MM.1S (cell line): ENCODE results near the gene HMGCS2.

Source experiments
- DNase-seq: peaks from one replicate; pipeline ENCODE4 v3.0.0-alpha.2; 2015
- H2AFZ ChIP-seq: fragments of 300-600 bp; sonication (generic); 2 replicates; pipeline ENCODE4 v1.6.0; 2016; ENCODE audit warnings: antibody characterized with exemption, low read length
- H3F3A ChIP-seq: fragments of 300-600 bp; sonication (generic); 2 replicates; pipeline ENCODE4 v1.6.1; 2016; ENCODE audit warnings: mild to moderate bottlenecking, antibody characterized with exemption, low read length, moderate library complexity, mixed read lengths; ENCODE audit not compliant: insufficient read depth
- H3K27ac ChIP-seq: fragments of 300-600 bp; sonication (generic); 2 replicates; pipeline ENCODE4 v1.5.1; 2016; ENCODE audit warnings: mild to moderate bottlenecking, low read length
- H3K27me3 ChIP-seq: fragments of 300-600 bp; sonication (generic); replicated peaks from 2 replicates; pipeline ENCODE4 v1.6.0; 2016; ENCODE audit warnings: low read length; ENCODE audit not compliant: insufficient read depth
- H3K36me3 ChIP-seq: fragments of 300-600 bp; sonication (generic); replicated peaks from 2 replicates; pipeline ENCODE4 v1.6.1; 2016; ENCODE audit warnings: mild to moderate bottlenecking, low read length, mixed read lengths; ENCODE audit not compliant: insufficient read depth
- H3K4me1 ChIP-seq: fragments of 300-600 bp; sonication (generic); 2 replicates; pipeline ENCODE4 v1.6.1; 2016; ENCODE audit warnings: low read length, mixed read lengths
- H3K4me2 ChIP-seq: fragments of 300-600 bp; sonication (generic); 2 replicates; pipeline ENCODE4 v1.6.0; 2016; ENCODE audit warnings: low read depth, low read length
- H3K4me3 ChIP-seq: fragments of 300-600 bp; sonication (generic); 2 replicates; pipeline ENCODE4 v1.5.1; 2016; ENCODE audit warnings: low read length, mixed read lengths
- H3K79me2 ChIP-seq: fragments of 300-600 bp; sonication (generic); 2 replicates; pipeline ENCODE4 v1.6.1; 2016; ENCODE audit warnings: mixed run types, low read length, mixed read lengths
- H3K9ac ChIP-seq: fragments of 300-600 bp; sonication (generic); 2 replicates; pipeline ENCODE4 v1.6.1; 2016; ENCODE audit warnings: low read length, mixed read lengths
- H3K9me2 ChIP-seq: fragments of 300-600 bp; sonication (generic); replicated peaks from 2 replicates; pipeline ENCODE4 v1.6.1; 2016; ENCODE audit warnings: mild to moderate bottlenecking, low read length, mixed read lengths; ENCODE audit not compliant: insufficient read depth
- H3K9me3 ChIP-seq: fragments of 300-600 bp; sonication (generic); replicated peaks from 2 replicates; pipeline ENCODE4 v1.6.1; 2016; ENCODE audit warnings: mild to moderate bottlenecking, low read length, mixed read lengths; ENCODE audit not compliant: insufficient read depth
- H4K20me1 ChIP-seq: fragments of 300-600 bp; sonication (generic); 2 replicates; pipeline ENCODE4 v1.6.1; 2016; ENCODE audit warnings: mild to moderate bottlenecking, low read length, moderate library complexity, mixed read lengths; ENCODE audit not compliant: insufficient read depth
- CTCF ChIP-seq: fragments of 300-600 bp; sonication (generic); IDR thresholded peaks from 2 replicates; pipeline ENCODE4 v1.5.1; 2016; ENCODE audit warnings: antibody characterized with exemption, low read length, mixed read lengths
- EZH2 ChIP-seq: fragments of 300-600 bp; sonication (generic); optimal IDR thresholded peaks from 2 replicates; pipeline ENCODE3; 2017; ENCODE audit warnings: low read depth, mild to moderate bottlenecking, antibody characterized with exemption, low read length, mixed read lengths
- EZH2phosphoT487 ChIP-seq: fragments of 300-600 bp; sonication (generic); IDR thresholded peaks from 2 replicates; pipeline ENCODE4 v1.6.1; 2018; ENCODE audit warnings: antibody characterized with exemption, low read length

The HMGCS2 gene

GRCh38 chr1:119815928-119816327 lies 47.2 kb upstream of the HMGCS2 start:
- Histone ChIP-seq H3K36me3 (no peaks in the 10 kb centered on the region), H2AFZ (no peak overlapping the region), H3K4me1 (no peaks in the 10 kb centered on the region), H3K9me3 (no peaks in the 10 kb centered on the region), H3K4me2 (no peak overlapping the region), H3K27ac (no peak overlapping the region), H4K20me1 (no peaks in the 10 kb centered on the region), H3K27me3 (no peaks in the 10 kb centered on the region), H3K79me2 (no peaks in the 10 kb centered on the region), H3K9ac (no peak overlapping the region), H3K9me2 (no peaks in the 10 kb centered on the region), H3K4me3 (no peak overlapping the region), H3F3A (no peaks in the 10 kb centered on the region)
- DNase-seq = no peak
- TF ChIP-seq CTCF (no peak), EZH2 (no peak), EZH2phosphoT487 (no peak)

- Histone ChIP-seq H3F3A (no peaks in the 10 kb centered on the region), H2AFZ (no peak overlapping the region), H3K9ac (no peak overlapping the region), H3K4me3 (no peak overlapping the region), H3K36me3 (no peaks in the 10 kb centered on the region), H3K9me3 (no peaks in the 10 kb centered on the region), H3K9me2 (no peaks in the 10 kb centered on the region), H3K4me2 (no peak overlapping the region), H4K20me1 (no peaks in the 10 kb centered on the region), H3K27me3 (no peaks in the 10 kb centered on the region), H3K4me1 (no peaks in the 10 kb centered on the region), H3K79me2 (no peaks in the 10 kb centered on the region), H3K27ac (no peak overlapping the region)
- DNase-seq = no peak
- TF ChIP-seq EZH2 = no peak
- TF ChIP-seq EZH2phosphoT487 = no peak
- no peak for TF ChIP-seq CTCF
Observed at GRCh38 chr1:119815361-119815760, 46.7 kb upstream of the HMGCS2 start.

- H3K4me1 ChIP-seq = no peaks in the 10 kb centered on the region
- H3K79me2 ChIP-seq = no peaks in the 10 kb centered on the region
- DNase-seq = no peak
- H3K9ac ChIP-seq = no peak overlapping the region
- H3K4me3 ChIP-seq = no peak overlapping the region
- no peak overlapping the region for H3K27ac ChIP-seq
- no peaks in the 10 kb centered on the region for H4K20me1 ChIP-seq
- H3K36me3 ChIP-seq = no peaks in the 10 kb centered on the region
- no peaks in the 10 kb centered on the region for H3K27me3 ChIP-seq
- no peaks in the 10 kb centered on the region for H3K9me2 ChIP-seq
- TF ChIP-seq CTCF (no peak), EZH2 (no peak), EZH2phosphoT487 (no peak)
- no peak overlapping the region for H3K4me2 ChIP-seq
- no peaks in the 10 kb centered on the region for H3K9me3 ChIP-seq
- H2AFZ ChIP-seq = no peak overlapping the region
- no peaks in the 10 kb centered on the region for H3F3A ChIP-seq
Observed at GRCh38 chr1:119814288-119814687, 45.6 kb upstream of the HMGCS2 start.
